Measurements from ENCODE around the gene CCDC85A.

- TF ChIP-seq EZH2 (IDR thresholded peaks at IDR 0.05) (no peak), POLR2AphosphoS5 (IDR thresholded peaks at IDR 0.05; ENCODE audit: borderline replicate concordance, low read depth, low read length) (no peak), FOXP2 (optimal IDR thresholded peaks at IDR 0.05; ENCODE audit: control extremely low read depth, extremely low read length, insufficient read depth) (no peak)
Measured at GRCh38 chr2:56206250-56206649, 22.5 kb downstream of the CCDC85A start.
